Spleen (tissue), 11 donors: ENCODE measurements around the gene TMEM196. TPM values are rescaled to one million over a fixed set of nuclear protein-coding genes. Genes with fewer than 3 reads are reported as not detected.

ENCODE experiments used
- DNase-seq: peaks from one replicate; pipeline ENCODE4 v3.0.0-alpha.2; 2020
- H3K27ac ChIP-seq, 8 donors: fragments of 200-600 bp; sonication (generic) in 7 of 8; 1 replicate in 4 of 8; 2 replicates in 4 of 8; pipeline versions ENCODE4 v1.5.0 to v1.8.0; 2016 to 2021; ENCODE audit warnings: inconsistent platforms in 4 of 8, mild to moderate bottlenecking in 4 of 8, moderate library complexity in 1 of 8
- H3K27me3 ChIP-seq, 7 donors: fragments of 200-600 bp; sonication (generic) in 6 of 7; replicated peaks in 1 of 7; 1 replicate in 4 of 7; 2 replicates in 3 of 7; pipeline versions ENCODE4 v1.5.0 to v1.8.0; 2016 to 2021; ENCODE audit warnings: inconsistent platforms in 3 of 7, mild to moderate bottlenecking in 1 of 7
- H3K36me3 ChIP-seq, 6 donors: fragments of 200-600 bp; sonication (generic) in 5 of 6; 1 replicate in 4 of 6; 2 replicates in 2 of 6; pipeline versions ENCODE4 v1.5.0 to v1.8.0; 2016 to 2021; ENCODE audit warnings: inconsistent platforms in 2 of 6
- H3K4me1 ChIP-seq, 6 donors: fragments of 200-600 bp; sonication (generic) in 5 of 6; 1 replicate in 3 of 6; 2 replicates in 3 of 6; pipeline versions ENCODE4 v1.5.0 to v1.8.0; 2016 to 2021; ENCODE audit warnings: inconsistent platforms in 3 of 6
- H3K4me3 ChIP-seq, 8 donors: fragments of 200-600 bp; sonication (generic) in 7 of 8; 1 replicate in 4 of 8; 2 replicates in 4 of 8; pipeline versions ENCODE4 v1.5.0 to v1.8.0; 2016 to 2021; ENCODE audit warnings: inconsistent platforms in 4 of 8, mild to moderate bottlenecking in 4 of 8, moderate library complexity in 2 of 8
- H3K9me3 ChIP-seq, 8 donors: fragments of 200-600 bp; sonication (generic) in 7 of 8; 1 replicate in 4 of 8; 2 replicates in 4 of 8; pipeline versions ENCODE4 v1.5.0 to v1.8.0; 2016 to 2021; ENCODE audit warnings: inconsistent platforms in 4 of 8
- CTCF ChIP-seq, 11 experiments: fragments of 200-600 bp in 7 of 11; fragments of 450-650 bp in 4 of 11; sonication (generic) in 4 of 11; IDR thresholded peaks in 8 of 11; conservative IDR thresholded peaks in 3 of 11; 1 replicate in 7 of 11; 2 replicates in 4 of 11; pipeline versions ENCODE4 v1.4.0 to v1.8.0; 2016 to 2021; ENCODE audit warnings: antibody characterized with exemption in 11 of 11, inconsistent platforms in 4 of 11, mild to moderate bottlenecking in 1 of 11
- POLR2A ChIP-seq, 3 donors: fragments of 450-650 bp; IDR thresholded peaks; one replicate each; pipeline ENCODE4 v1.5.1; 2017; ENCODE audit warnings: antibody characterized with exemption in 3 of 3, mild to moderate bottlenecking in 1 of 3
- POLR2AphosphoS5 ChIP-seq, 3 donors: sonication (generic); formaldehyde crosslinking; IDR thresholded peaks; one replicate each; pipeline ENCODE4 v1.5.1; 2017; ENCODE audit warnings: antibody characterized with exemption in 3 of 3
- WGBS, 5 donors: extraction: QIAGEN DNeasy Blood & Tissue Kit in 3 of 5; methylation state at CpG; one replicate each; pipeline versions ENCODE4 v1.1.5 to v1.1.7; 2013 to 2018; 5-methylcytosine and 5-hydroxymethylcytosine counted together
- intact Hi-C: fragments of 100-400 bp; cut with DNase I; formaldehyde crosslinking; loops from one replicate; pipeline ENCODE4 v1.15.0; 2023; ENCODE audit warnings: low total_unique reads
- polyA plus RNA-seq, 3 donors: library from polyadenylated mRNA; stranded (reverse); fragments of 200-250 nt; gene quantifications; one replicate each; pipeline ENCODE4 v1.2.1, GENCODE V29; 2013
- total RNA-seq, 7 donors: library from RNA; depleted of rRNA in 3 of 7; stranded (reverse); fragments of >200 nt in 3 of 7; fragmentation: NEBNext Ultra II Directional in 4 of 7; extraction: Animal tissue kit (Norgen Biotek cat#: 25700) in 4 of 7; gene quantifications; one replicate each; pipeline versions ENCODE4 v1.1.0 to v1.2.1, GENCODE V29; 2016 to 2021
- donor health status: healthy with polysubstance abuse.
- donor health status: DM: no; HTN: no; CAD: no; lungs with moderate emphysema.
- donor health status: DM: no; HTN: no; CAD: no.
- donor health status: Bipolar disorder and iron deficiency.
- donor health status: healthy.
- donor health status: DM: no; HTN: no; CAD: no.
- donor health status: DM: yes; HTN: yes; CAD: no.

TMEM196 gene
- total and polyA plus RNA-seq, 10 donors = 0.08 TPM; not detected in 9

DNA sequence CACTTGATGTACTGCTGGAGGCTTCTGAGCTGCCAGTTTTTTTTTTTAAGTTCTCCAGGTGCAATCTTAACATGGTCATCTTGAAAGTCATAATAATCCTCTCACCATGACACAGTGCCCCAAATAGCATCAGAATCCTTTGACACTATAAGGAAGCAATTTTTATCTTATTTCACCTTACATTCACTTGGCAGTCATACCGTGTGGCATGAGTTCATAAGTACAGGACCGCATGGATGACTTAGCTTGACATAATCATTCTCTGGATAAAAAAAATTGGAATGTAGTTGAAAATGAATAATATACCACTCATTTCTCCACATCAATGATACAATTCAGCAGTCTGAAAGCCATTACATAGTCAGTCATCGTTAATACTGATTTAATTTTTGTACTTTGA, 25.6 kb upstream of the TMEM196 start:
- intact Hi-C loops = no loop called here
- Histone ChIP-seq H3K9me3 (no peaks in the 10 kb centered on the region), H3K4me1 (no peaks in the 10 kb centered on the region), H3K27me3 (no peaks in the 10 kb centered on the region), H3K4me3 (no peak overlapping the region), H3K27ac (no peak overlapping the region), H3K36me3 (no peaks in the 10 kb centered on the region)
- TF ChIP-seq CTCF (IDR thresholded peaks at IDR 0.05 in 8 of 11, conservative IDR thresholded peaks at IDR 0.05 in 3 of 11) (no peak), POLR2AphosphoS5 (IDR thresholded peaks at IDR 0.05) (no peak)
- WGBS, 5 donors = 62 to 89% (median 81%) methylated on average over 3 of the region's 3 CpGs
- no peak for DNase-seq

DNA sequence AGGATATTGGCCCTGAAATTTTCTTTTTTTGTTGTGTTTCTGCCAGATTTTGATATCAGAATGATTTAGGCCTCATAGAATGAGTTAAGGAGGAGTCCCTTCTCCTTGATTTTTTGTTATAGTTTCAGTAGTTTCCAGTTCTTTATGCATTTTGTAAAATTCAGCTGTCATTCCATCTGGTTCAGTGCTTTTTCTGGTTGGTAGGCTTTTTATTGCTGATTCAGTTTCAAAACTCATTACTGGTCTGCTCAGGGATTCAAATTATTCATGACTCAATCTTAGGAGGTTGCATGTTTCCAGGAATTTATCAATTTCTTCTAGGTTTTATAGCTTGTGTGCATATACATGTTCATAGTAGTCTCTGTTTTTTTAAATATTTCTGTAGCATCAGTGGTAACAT, 10.1 kb upstream of the TMEM196 start:
- H3K9me3 ChIP-seq = peaks cover 0 to 18% (median 11%) of the 10 kb centered on the region in 8 donors
- no peaks in the 10 kb centered on the region for H3K27me3 ChIP-seq
- no peaks in the 10 kb centered on the region for H3K4me1 ChIP-seq
- intact Hi-C loops = no loop called here
- DNase-seq = no peak
- TF ChIP-seq POLR2AphosphoS5 (IDR thresholded peaks at IDR 0.05) (no peak), POLR2A (IDR thresholded peaks at IDR 0.05) (no peak), CTCF (IDR thresholded peaks at IDR 0.05 in 8 of 11, conservative IDR thresholded peaks at IDR 0.05 in 3 of 11) (no peak)
- H3K27ac ChIP-seq = no peak overlapping the region
- H3K4me3 ChIP-seq = no peak overlapping the region
- no peaks in the 10 kb centered on the region for H3K36me3 ChIP-seq

DNA sequence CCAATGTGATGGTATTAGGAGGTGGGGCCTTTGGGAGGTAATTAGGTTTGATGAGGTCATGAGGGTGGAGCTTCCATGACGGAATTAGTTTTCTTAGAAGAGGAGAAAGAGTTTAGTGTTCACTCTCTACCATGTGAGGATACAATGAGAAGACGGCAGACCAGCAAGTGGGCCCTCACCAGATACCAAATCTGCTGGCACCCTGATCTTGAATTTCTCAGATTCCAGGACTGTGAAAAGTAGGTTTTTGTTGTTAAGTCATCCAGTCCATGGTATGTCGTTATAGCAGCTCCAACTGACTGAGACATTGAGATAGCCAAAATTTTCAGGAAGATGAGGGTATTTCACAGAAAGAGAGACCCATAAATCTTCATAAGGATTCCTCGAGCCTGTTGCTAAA, 3.6 kb upstream of the TMEM196 start:
- Histone ChIP-seq H3K36me3 (no peaks in the 10 kb centered on the region), H3K27me3 (peaks cover 5 to 38% (median 18%) of the 10 kb centered on the region in 7 donors), H3K4me1 (peaks cover 0 to 14% (median 9%) of the 10 kb centered on the region in 6 donors), H3K9me3 (no peaks in the 10 kb centered on the region), H3K27ac (no peak overlapping the region), H3K4me3 (no peak overlapping the region)
- TF ChIP-seq POLR2A (IDR thresholded peaks at IDR 0.05) (no peak), POLR2AphosphoS5 (IDR thresholded peaks at IDR 0.05) (no peak), CTCF (IDR thresholded peaks at IDR 0.05 in 8 of 11, conservative IDR thresholded peaks at IDR 0.05 in 3 of 11) (no peak)
- DNase-seq = no peak
- 52 to 83% (median 67%) methylated on average over 4 of the region's 4 CpGs for WGBS, 5 donors
- intact Hi-C loops = no loop called here

DNA sequence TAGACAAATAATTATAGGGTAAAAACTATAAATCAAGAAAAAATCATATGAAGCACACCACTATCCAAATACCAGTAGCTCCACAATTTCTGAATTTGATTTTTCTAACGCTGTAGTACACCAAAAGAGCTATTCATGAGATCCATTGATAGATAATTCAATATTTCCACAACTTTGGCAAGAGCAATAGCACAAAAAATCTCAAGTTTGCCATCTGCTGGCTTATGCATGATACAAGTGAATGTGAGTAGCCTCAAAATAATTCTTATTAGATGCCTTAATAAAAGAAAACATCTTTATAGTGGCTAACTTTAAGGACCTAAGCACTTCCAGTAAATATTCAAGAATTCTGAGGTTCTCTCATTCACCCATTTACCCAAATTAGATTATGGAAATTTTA, 2.2 kb upstream of the TMEM196 start:
- WGBS, 5 donors = 56 to 80% (median 65%) methylated on average over 1 of the region's 1 CpG
- intact Hi-C loops = no loop called here
- no peak overlapping the region for H3K4me3 ChIP-seq
- DNase-seq = no peak
- no peaks in the 10 kb centered on the region for H3K36me3 ChIP-seq
- H3K27ac ChIP-seq = no peak overlapping the region
- no peak for TF ChIP-seq POLR2AphosphoS5 (IDR thresholded peaks at IDR 0.05)
- no peak for TF ChIP-seq CTCF (IDR thresholded peaks at IDR 0.05 in 8 of 11, conservative IDR thresholded peaks at IDR 0.05 in 3 of 11)
- no peak for TF ChIP-seq POLR2A (IDR thresholded peaks at IDR 0.05)
- H3K27me3 ChIP-seq = peaks cover 5 to 49% (median 23%) of the 10 kb centered on the region in 7 donors
- peaks cover 0 to 14% (median 9%) of the 10 kb centered on the region in 6 donors for H3K4me1 ChIP-seq
- no peaks in the 10 kb centered on the region for H3K9me3 ChIP-seq
